ENCODE data around the gene PPP1R12B. TPM values are rescaled to one million over a fixed set of nuclear protein-coding genes. Genes with fewer than 3 reads are reported as not detected.

Gene PPP1R12B
- total RNA-seq (2014; rRNA removed; shearing (Covaris generic)) (13.8 and 29.2 TPM in 2 replicates), polyA plus RNA-seq (2016; fragmentation: Nextera tagmentation; extraction: Ambion mirVana) (9.1 and 13.2 TPM in 2 replicates)
- long read RNA-seq, partial matches to known transcripts, result 2 of 2 reads
- long read RNA-seq, other reads (novel, unspliced or antisense), result 0 of 2 reads

- peak within 1 kb of the TSS; percentile 52 for H2AFZ ChIP-seq
- Mint-ChIP-seq H3K36me3 (ENCODE audit: low read depth) (no peaks in the 10 kb centered on the region), H3K27me3 (ENCODE audit: insufficient read depth, low read depth, poor library complexity) (peaks cover 10% of the 10 kb centered on the region), H3K4me3 (peak within 1 kb of the TSS; percentile 82), H3K4me1 (peaks cover 16% of the 10 kb centered on the region; the same call in 2 of the 3 replicates), H3K9me3 (no peaks in the 10 kb centered on the region), H3K27ac (peak within 1 kb of the TSS; percentile 97)
- 0 out of 2 replicates have a peak, but pooled peaks cover 5% of the 10 kb centered on the region for H4K20me1 ChIP-seq (replicated peaks; ENCODE audit: insufficient read depth)
- H3K36me3 ChIP-seq (ENCODE audit: insufficient read depth), result no peaks in the 10 kb centered on the region
- DNase-seq (ENCODE audit: low spot score) (peak; percentile 100), ATAC-seq (peak; percentile 99)
- peak within 1 kb of the TSS; percentile 61 for H3K4me3 ChIP-seq
- peak within 1 kb of the TSS; percentile 82 for H3K4me2 ChIP-seq
- no peak within 1 kb of the TSS for H3K27ac ChIP-seq (ENCODE audit: low read depth)
- no peaks in the 10 kb centered on the region for H3K9me2 ChIP-seq (ENCODE audit: insufficient read depth)
- no peaks in the 10 kb centered on the region for H3K27me3 ChIP-seq (ENCODE audit: insufficient read depth)
- peaks cover 4% of the 10 kb centered on the region; the same call in 1 of the 2 replicates for H3K4me1 ChIP-seq (ENCODE audit: insufficient read depth)
- no peaks in the 10 kb centered on the region for H3F3A ChIP-seq (replicated peaks; ENCODE audit: low read depth)
- H3K79me2 ChIP-seq (replicated peaks; ENCODE audit: insufficient read depth), result peaks cover 47% of the 10 kb centered on the region
- TF ChIP-seq CTCF (conservative IDR thresholded peaks at IDR 0.05; ENCODE audit: low read depth in 2 of 2) (0 out of 4 replicates have a peak, but pooled peaks of 1 of the 2 experiments have one; percentile 3), CREB1 (CRISPR knock-in tag; IDR thresholded peaks at IDR 0.05; ENCODE audit: low read depth) (peak; percentile 93), ETS1 (IDR thresholded peaks at IDR 0.05) (peak; percentile 99), ZNF114 (CRISPR knock-in tag; IDR thresholded peaks at IDR 0.05) (0 out of 2 replicates have a peak, but pooled peaks have one; percentile 33), STAT1 (IDR thresholded peaks at IDR 0.05; ENCODE audit: unreplicated experiment) (no peak), POLR2AphosphoS5 (IDR thresholded peaks at IDR 0.05; ENCODE audit: low read depth) (peak; percentile 69), EZH2phosphoT487 (IDR thresholded peaks at IDR 0.05; ENCODE audit: unreplicated experiment) (no peak), ZNF331 (CRISPR knock-in tag; IDR thresholded peaks at IDR 0.05; ENCODE audit: low read depth) (0 out of 2 replicates have a peak, but pooled peaks have one; percentile 18)
Observed at GRCh38 chr1:202348509-202349205, at the start of gene PPP1R12B. PPP1R12B (plus strand) TSS chr1:202348699; CDS start chr1:202348852, 153 bp downstream.

- Mint-ChIP-seq H3K4me3 (no peak overlapping the region), H3K36me3 (ENCODE audit: low read depth) (no peaks in the 10 kb centered on the region), H3K9me3 (no peaks in the 10 kb centered on the region), H3K27ac (no peak overlapping the region), H3K27me3 (ENCODE audit: insufficient read depth, low read depth, poor library complexity) (peaks cover 13% of the 10 kb centered on the region), H3K4me1 (no peaks in the 10 kb centered on the region; the same call in 2 of the 3 replicates)
- no peaks in the 10 kb centered on the region for H3F3A ChIP-seq (replicated peaks; ENCODE audit: low read depth)
- H3K27me3 ChIP-seq (ENCODE audit: insufficient read depth), result no peaks in the 10 kb centered on the region
- H3K9me2 ChIP-seq (ENCODE audit: insufficient read depth), result no peaks in the 10 kb centered on the region; the same call in 1 of the 2 replicates
- H2AFZ ChIP-seq, result no peak overlapping the region
- ATAC-seq (no peak), DNase-seq (ENCODE audit: low spot score) (no peak)
- no peaks in the 10 kb centered on the region for H4K20me1 ChIP-seq (replicated peaks; ENCODE audit: insufficient read depth)
- no peaks in the 10 kb centered on the region for H3K4me1 ChIP-seq (ENCODE audit: insufficient read depth)
- H3K4me3 ChIP-seq, result no peak overlapping the region
- H3K79me2 ChIP-seq (replicated peaks; ENCODE audit: insufficient read depth), result no peaks in the 10 kb centered on the region
- H3K27ac ChIP-seq (ENCODE audit: low read depth), result no peak overlapping the region
- H3K4me2 ChIP-seq, result no peak overlapping the region
- H3K36me3 ChIP-seq (ENCODE audit: insufficient read depth), result no peaks in the 10 kb centered on the region
- no peak for TF ChIP-seq ETS1 (IDR thresholded peaks at IDR 0.05)
- no peak for TF ChIP-seq JUNB (IDR thresholded peaks at IDR 0.05; ENCODE audit: unreplicated experiment)
- TF ChIP-seq STAT1 (IDR thresholded peaks at IDR 0.05; ENCODE audit: unreplicated experiment), result no peak
- TF ChIP-seq NANOG (IDR thresholded peaks at IDR 0.05; ENCODE audit: borderline replicate concordance), result no peak
- no peak for TF ChIP-seq EZH2phosphoT487 (IDR thresholded peaks at IDR 0.05; ENCODE audit: unreplicated experiment)
- no peak for TF ChIP-seq CTCF (conservative IDR thresholded peaks at IDR 0.05; ENCODE audit: low read depth in 2 of 2)
- TF ChIP-seq ZNF331 (CRISPR knock-in tag; IDR thresholded peaks at IDR 0.05; ENCODE audit: low read depth), result no peak
- no peak for TF ChIP-seq REST (IDR thresholded peaks at IDR 0.05; ENCODE audit: unreplicated experiment)
- no peak for TF ChIP-seq POLR2AphosphoS5 (IDR thresholded peaks at IDR 0.05; ENCODE audit: low read depth)
Observed at GRCh38 chr1:202302166-202302565, 46.3 kb upstream of the PPP1R12B start.
